GM19193 (cell line): ENCODE data around the gene TRAIP.

ENCODE experiments used
- POLR2A ChIP-seq: IDR thresholded peaks from 4 replicates; pipeline ENCODE4 v1.6.1; 2011; ENCODE audit not compliant: insufficient read depth, insufficient read length; ENCODE audit errors: extremely low read depth

Gene TRAIP

GRCh38 chr3:49880581-49881315 is 24.4 kb upstream of the TRAIP start:
- TF ChIP-seq POLR2A = no peak

- no peak for TF ChIP-seq POLR2A
Measured at GRCh38 chr3:49879721-49880120, 23.4 kb upstream of the TRAIP start.

GRCh38 chr3:49878686-49879085 is 22.3 kb upstream of the TRAIP start:
- TF ChIP-seq POLR2A = no peak

- no peak for TF ChIP-seq POLR2A
Measured at GRCh38 chr3:49877716-49878115, 21.4 kb upstream of the TRAIP start.

- TF ChIP-seq POLR2A = no peak
Measured at GRCh38 chr3:49876567-49876966, 20.2 kb upstream of the TRAIP start.

- TF ChIP-seq POLR2A = no peak
Measured at GRCh38 chr3:49873623-49874022, 17.3 kb upstream of the TRAIP start.

GRCh38 chr3:49872801-49873281 is 16.5 kb upstream of the TRAIP start:
- no peak for TF ChIP-seq POLR2A

GRCh38 chr3:49871531-49872153 is 15.3 kb upstream of the TRAIP start:
- no peak for TF ChIP-seq POLR2A

GRCh38 chr3:49869525-49870126 is 13.3 kb upstream of the TRAIP start, which contains the start of gene CAMKV:
Gene CAMKV, minus strand, starts transcription at chr3:49869906. Its CDS starts 7,518 bp downstream, at chr3:49862388.
- no peak for TF ChIP-seq POLR2A

- no peak for TF ChIP-seq POLR2A
Measured at GRCh38 chr3:49868862-49869466, 12.6 kb upstream of the TRAIP start.

- TF ChIP-seq POLR2A = no peak
Measured at GRCh38 chr3:49867871-49868321, 11.5 kb upstream of the TRAIP start.

GRCh38 chr3:49867400-49867799 is 11.0 kb upstream of the TRAIP start:
- no peak for TF ChIP-seq POLR2A

- no peak for TF ChIP-seq POLR2A
Measured at GRCh38 chr3:49865198-49865784, 8.9 kb upstream of the TRAIP start.

GRCh38 chr3:49864505-49864904 is 8.1 kb upstream of the TRAIP start:
- no peak for TF ChIP-seq POLR2A
